Measurements from ENCODE around the gene LRRC27.
A peak's percentile ranks its signal among the peaks of the same experiment; 100 is the strongest.

Gene LRRC27

GRCh38 chr10:132355297-132355696 is 23.3 kb downstream of the LRRC27 start:
- H3K4me3 ChIP-seq (ENCODE audit: low read length): no peak overlapping the region
- no peak for DNase-seq (ENCODE audit: low read depth)
- no peak for TF ChIP-seq CTCF (conservative IDR thresholded peaks at IDR 0.05; ENCODE audit: low read length)

DNA sequence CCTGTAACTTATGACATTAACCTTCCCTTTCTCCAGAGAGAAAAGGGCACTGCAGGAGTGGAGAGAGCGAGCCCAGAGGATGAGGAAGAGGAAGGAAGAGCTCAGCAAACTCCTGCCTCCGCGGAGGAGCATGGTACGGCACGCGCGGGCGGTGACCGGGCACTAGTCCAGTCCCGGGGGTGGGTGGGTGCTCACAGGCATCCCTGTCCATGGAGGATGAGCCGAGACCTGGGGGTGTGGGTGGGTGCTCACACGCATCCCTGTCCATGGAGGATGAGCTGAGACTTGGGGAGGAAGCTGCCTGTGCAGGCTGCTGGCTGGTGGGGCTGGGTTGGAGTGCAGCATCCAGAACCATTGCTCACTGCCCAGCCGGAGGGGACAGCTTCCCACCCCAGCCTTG is 23.8 kb downstream of the LRRC27 start:
- DNase-seq (ENCODE audit: low read depth): no peak
- no peak overlapping the region for H3K4me3 ChIP-seq (ENCODE audit: low read length)
- TF ChIP-seq CTCF (conservative IDR thresholded peaks at IDR 0.05; ENCODE audit: low read length): no peak

GRCh38 chr10:132356621-132357195 is 24.7 kb downstream of the LRRC27 start:
- DNase-seq (ENCODE audit: low read depth): no peak
- H3K4me3 ChIP-seq (ENCODE audit: low read length): no peak overlapping the region
- no peak for TF ChIP-seq CTCF (conservative IDR thresholded peaks at IDR 0.05; ENCODE audit: low read length)

DNA sequence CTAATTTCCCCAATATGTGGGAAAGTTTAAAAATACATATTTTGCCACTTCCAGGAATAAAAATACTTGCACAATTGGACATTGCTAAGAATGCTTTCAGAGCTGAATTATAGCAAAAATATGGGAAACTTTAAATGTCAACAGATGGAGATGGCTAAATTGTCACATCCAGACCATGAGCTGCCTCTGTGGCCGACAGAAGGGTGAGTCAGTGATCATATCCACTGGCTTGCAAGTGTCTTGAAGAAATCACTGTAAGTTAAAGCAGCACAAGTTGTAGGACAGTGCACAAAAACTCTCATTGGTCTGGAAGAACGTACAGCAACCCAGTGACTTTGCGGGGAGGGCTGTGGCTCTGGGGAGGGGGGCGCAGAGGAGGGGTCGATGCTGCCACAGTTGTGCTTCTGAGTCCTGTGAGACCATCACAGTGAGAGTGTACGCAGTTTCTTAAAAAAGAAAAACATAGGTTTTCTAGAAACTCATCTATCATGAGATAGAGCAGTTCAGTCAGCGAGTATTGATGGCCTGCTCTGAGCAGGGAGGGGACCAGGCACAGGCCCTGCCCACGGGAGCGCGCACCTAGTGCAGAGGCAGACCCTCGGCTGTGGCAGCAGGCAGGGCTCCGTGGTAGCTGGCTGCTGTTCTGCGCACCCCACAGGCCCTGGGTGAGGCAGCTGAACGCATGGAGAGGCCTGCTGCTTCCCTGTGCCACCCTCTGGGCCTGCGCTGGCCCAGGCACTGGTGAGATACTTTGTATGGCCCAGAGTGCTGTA is 25.5 kb downstream of the LRRC27 start:
- no peak for TF ChIP-seq CTCF (conservative IDR thresholded peaks at IDR 0.05; ENCODE audit: low read length)
- H3K4me3 ChIP-seq (ENCODE audit: low read length): no peak overlapping the region
- peak; percentile 48 for DNase-seq (ENCODE audit: low read depth)

- no peak overlapping the region for H3K4me3 ChIP-seq (ENCODE audit: low read length)
- no peak for TF ChIP-seq CTCF (conservative IDR thresholded peaks at IDR 0.05; ENCODE audit: low read length)
- DNase-seq (ENCODE audit: low read depth): no peak
Measured at GRCh38 chr10:132359305-132360040, 27.5 kb downstream of the LRRC27 start.

GRCh38 chr10:132360766-132361447 is 28.9 kb downstream of the LRRC27 start:
- DNase-seq (ENCODE audit: low read depth): no peak
- TF ChIP-seq CTCF (conservative IDR thresholded peaks at IDR 0.05; ENCODE audit: low read length): peak; percentile 51
- no peak overlapping the region for H3K4me3 ChIP-seq (ENCODE audit: low read length)
